Natural killer cell treated with Interleukin-12 subunit alpha and Interleukin-12 subunit beta and Interleukin-15 and Interleukin-18, amount 100 ng/mL, for 72 hours (primary cell): ENCODE data around the gene SCLT1. TPM values are rescaled to one million over a fixed set of nuclear protein-coding genes. Genes with fewer than 3 reads are reported as not detected.

Source experiments
- ATAC-seq, 2 donors: fragments of 150-1000 bp; cut with Tn5 transposase in 1 of 2; sonication (Bioruptor Pico), chemical (Tn5 transposase) in 1 of 2; 2 replicates each; pipeline ENCODE4 v1.10.0; 2021
- DNase-seq: peaks from one replicate; pipeline ENCODE4 v3.0.0; 2022; ENCODE audit warnings: low spot score
- H3K27ac Mint-ChIP-seq, 2 donors: 1 replicate in 1 of 2; 2 replicates in 1 of 2; pipeline ENCODE4 v1.8.0; 2022; ENCODE audit warnings: mixed read lengths in 2 of 2, mild to moderate bottlenecking in 1 of 2, moderate library complexity in 1 of 2
- H3K27me3 Mint-ChIP-seq, 2 donors: 1 replicate in 1 of 2; 2 replicates in 1 of 2; pipeline ENCODE4 v1.8.0; 2022; ENCODE audit warnings: mixed read lengths in 2 of 2
- H3K36me3 Mint-ChIP-seq: one replicate; pipeline ENCODE4 v1.8.0; 2022; ENCODE audit warnings: mixed read lengths
- H3K4me1 Mint-ChIP-seq, 2 donors: 1 replicate in 1 of 2; 2 replicates in 1 of 2; pipeline ENCODE4 v1.8.0; 2022; ENCODE audit warnings: low read depth in 2 of 2, mixed read lengths in 2 of 2, mild to moderate bottlenecking in 1 of 2
- H3K4me3 Mint-ChIP-seq: one replicate; pipeline ENCODE4 v1.8.0; 2022; ENCODE audit warnings: mixed read lengths
- H3K9me3 Mint-ChIP-seq: 2 replicates; pipeline ENCODE4 v1.8.0; 2022; ENCODE audit warnings: mixed read lengths
- total RNA-seq, 2 donors: library from RNA; stranded (reverse); gene quantifications; one replicate each; pipeline ENCODE4 v1.2.3, GENCODE V29; 2022

Gene SCLT1
- total RNA-seq, 2 donors from 2014 or later = 29.6 to 38.0 TPM

DNA sequence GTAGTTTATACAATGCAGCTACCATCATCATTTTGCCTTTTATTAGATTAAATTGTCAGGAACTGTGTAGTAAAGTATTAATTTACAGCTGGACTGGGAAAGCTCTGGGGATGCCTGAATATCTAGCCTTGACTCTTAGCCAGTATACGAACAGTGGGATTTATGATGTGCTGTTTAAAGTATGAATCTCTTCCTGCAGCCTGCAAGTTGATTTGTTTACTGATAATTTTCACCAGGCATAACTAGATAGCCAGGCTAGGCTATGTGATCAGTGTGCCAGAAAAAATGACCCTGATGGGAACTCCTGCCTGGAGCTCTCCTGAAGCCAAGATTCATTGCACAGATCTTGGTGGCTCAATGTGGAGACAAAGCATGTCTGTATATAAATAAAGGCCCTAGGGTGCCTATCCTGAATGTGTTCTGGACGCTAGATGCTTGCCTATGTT lies 119.2 kb downstream of the SCLT1 start:
- no peaks in the 10 kb centered on the region for H3K9me3 Mint-ChIP-seq
- DNase-seq = no peak
- no peak overlapping the region for H3K27ac Mint-ChIP-seq
- H3K36me3 Mint-ChIP-seq = no peaks in the 10 kb centered on the region
- no peaks in the 10 kb centered on the region for H3K4me1 Mint-ChIP-seq
- ATAC-seq = no peak
- no peak overlapping the region for H3K4me3 Mint-ChIP-seq
- no peaks in the 10 kb centered on the region for H3K27me3 Mint-ChIP-seq

DNA sequence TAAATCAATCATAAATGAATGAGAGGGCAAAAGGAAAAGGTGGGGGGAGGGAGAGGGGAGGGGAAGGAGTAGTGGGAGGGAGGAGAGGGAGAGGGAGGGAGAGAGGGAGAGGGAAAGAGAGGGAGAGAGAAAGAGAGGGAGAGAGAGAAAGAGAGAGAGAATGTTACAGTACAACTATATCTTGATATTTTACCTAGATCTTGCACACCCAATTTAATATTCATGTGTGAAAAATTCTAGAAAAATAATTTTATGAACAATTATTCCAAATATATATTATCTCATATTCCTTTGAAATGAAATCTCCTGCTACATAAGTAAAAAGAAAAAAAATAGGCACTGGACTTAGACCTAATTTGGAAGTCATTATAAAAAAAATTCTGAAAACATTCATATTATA lies 120.0 kb downstream of the SCLT1 start:
- Mint-ChIP-seq H3K9me3 (no peaks in the 10 kb centered on the region), H3K4me1 (no peaks in the 10 kb centered on the region), H3K27ac (no peak overlapping the region), H3K36me3 (peaks cover 6% of the 10 kb centered on the region), H3K27me3 (no peaks in the 10 kb centered on the region), H3K4me3 (no peak overlapping the region)
- ATAC-seq (no peak), DNase-seq (no peak)

DNA sequence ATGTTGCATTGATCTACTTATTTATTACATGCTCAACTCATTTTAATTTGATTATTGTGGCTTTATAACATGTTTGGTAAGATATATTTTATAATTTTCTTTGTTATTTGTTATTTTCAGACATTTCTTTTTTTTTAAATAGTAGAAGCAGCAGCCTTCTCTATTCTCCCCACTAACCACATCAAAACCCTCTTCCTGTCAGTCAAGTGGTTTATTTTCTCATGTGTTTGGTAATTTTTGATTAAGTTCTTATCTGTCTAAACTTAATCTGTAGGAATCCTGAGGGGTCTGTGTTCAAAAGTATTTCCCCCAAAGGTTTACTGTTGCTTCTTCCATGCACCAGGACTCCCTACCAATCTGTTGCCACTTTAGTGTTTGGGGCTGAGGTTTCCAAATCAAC lies 131.9 kb downstream of the SCLT1 start:
- H3K36me3 Mint-ChIP-seq = peaks cover 10% of the 10 kb centered on the region
- H3K27ac Mint-ChIP-seq = no peak overlapping the region
- no peaks in the 10 kb centered on the region for H3K27me3 Mint-ChIP-seq
- DNase-seq = no peak
- H3K9me3 Mint-ChIP-seq = no peaks in the 10 kb centered on the region
- no peak overlapping the region for H3K4me3 Mint-ChIP-seq
- peaks cover 14 to 17% of the 10 kb centered on the region in 2 donors for H3K4me1 Mint-ChIP-seq
- no peak for ATAC-seq

DNA sequence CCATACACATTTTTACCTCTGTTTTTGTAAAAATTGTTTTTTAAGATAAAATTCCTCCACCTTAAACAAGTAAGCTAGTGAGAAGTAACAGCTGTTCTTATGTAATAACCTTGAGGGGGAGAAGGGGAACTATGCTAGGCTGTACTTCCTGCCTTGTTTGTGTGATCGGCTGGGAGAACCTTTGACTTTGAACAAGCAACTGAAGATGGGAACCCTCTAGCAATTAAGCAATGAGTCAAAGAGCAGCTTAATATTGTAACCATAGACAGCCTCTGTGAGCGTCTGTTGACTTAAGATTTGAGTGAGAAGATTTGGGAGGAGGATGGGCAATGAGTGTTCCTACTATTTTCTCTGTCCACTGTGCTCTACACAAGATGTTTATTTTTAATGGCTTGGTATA lies 135.1 kb downstream of the SCLT1 start:
- Mint-ChIP-seq H3K9me3 (no peaks in the 10 kb centered on the region), H3K27ac (no peak overlapping the region), H3K4me1 (peaks cover 14 to 17% of the 10 kb centered on the region in 2 donors), H3K27me3 (no peaks in the 10 kb centered on the region), H3K4me3 (no peak overlapping the region), H3K36me3 (peaks cover 10% of the 10 kb centered on the region)
- DNase-seq = no peak
- no peak for ATAC-seq

DNA sequence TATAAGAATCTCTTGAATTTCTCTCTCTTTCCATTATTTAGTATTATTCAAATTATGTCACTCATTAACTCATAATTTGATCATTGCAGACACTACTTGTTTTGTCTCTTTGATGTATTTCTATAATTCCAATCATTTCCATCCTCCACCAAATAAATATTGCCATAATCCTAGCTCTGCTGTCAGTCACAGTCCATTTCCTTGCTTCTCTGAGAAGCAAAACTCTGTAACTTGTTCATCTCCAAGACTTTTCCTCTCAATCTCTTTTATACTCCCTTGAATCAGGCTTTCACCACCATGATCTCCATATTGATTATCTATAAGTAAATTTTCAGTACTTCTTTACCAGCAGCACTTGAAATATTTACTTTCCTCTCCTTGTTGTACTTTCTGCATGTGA lies 135.9 kb downstream of the SCLT1 start:
- H3K27me3 Mint-ChIP-seq = no peaks in the 10 kb centered on the region
- DNase-seq (no peak), ATAC-seq (no peak)
- peaks cover 10% of the 10 kb centered on the region for H3K36me3 Mint-ChIP-seq
- H3K9me3 Mint-ChIP-seq = no peaks in the 10 kb centered on the region
- H3K4me3 Mint-ChIP-seq = no peak overlapping the region
- H3K27ac Mint-ChIP-seq = peak overlapping the region in 1 of 2 donors; percentile 4
- H3K4me1 Mint-ChIP-seq = peaks cover 10 to 14% of the 10 kb centered on the region in 2 donors

DNA sequence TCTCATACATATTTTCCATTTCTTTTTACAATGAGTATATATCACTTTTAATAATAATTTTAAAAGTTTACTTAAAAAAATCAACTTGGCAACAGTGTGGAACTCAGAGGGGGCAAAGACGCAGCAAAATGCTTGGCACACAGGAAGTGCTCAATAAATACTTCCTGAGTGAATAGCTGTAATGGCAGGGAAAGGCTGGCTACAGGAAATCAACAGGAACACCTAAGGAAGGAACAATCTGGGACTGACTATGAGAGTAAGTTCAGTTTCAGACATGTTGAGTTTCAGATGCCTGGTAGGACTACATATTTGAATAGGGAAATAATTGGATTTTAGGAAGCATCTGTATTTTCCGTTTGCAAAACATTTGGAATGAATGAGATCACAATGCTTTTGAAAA lies 137.6 kb downstream of the SCLT1 start:
- Mint-ChIP-seq H3K4me1 (peaks cover 5 to 7% of the 10 kb centered on the region in 2 donors), H3K9me3 (no peaks in the 10 kb centered on the region), H3K36me3 (peaks cover 10% of the 10 kb centered on the region), H3K27me3 (no peaks in the 10 kb centered on the region), H3K27ac (no peak overlapping the region), H3K4me3 (no peak overlapping the region)
- ATAC-seq = no peak
- DNase-seq = no peak

DNA sequence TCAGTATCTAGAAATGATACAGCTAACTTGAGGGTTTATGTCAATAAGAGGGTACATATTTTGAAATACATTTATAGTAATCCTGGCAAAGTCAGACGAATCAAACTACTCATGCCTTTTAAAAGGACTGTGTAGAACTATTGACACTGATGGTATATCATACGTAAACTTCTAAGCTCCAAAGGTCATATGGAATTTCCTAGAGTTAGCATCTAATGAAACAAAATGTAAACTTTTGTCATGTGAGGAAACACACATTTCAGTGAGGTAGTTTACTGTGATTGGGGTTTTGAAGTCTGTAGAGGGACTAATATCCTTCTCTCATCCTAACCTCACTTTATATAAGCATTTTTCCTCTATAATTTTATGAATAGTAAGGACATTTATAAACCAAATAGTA lies 138.4 kb downstream of the SCLT1 start:
- Mint-ChIP-seq H3K4me3 (no peak overlapping the region), H3K27me3 (no peaks in the 10 kb centered on the region), H3K4me1 (peaks cover 5 to 7% of the 10 kb centered on the region in 2 donors), H3K27ac (no peak overlapping the region), H3K9me3 (no peaks in the 10 kb centered on the region), H3K36me3 (peaks cover 10% of the 10 kb centered on the region)
- ATAC-seq (no peak), DNase-seq (no peak)

DNA sequence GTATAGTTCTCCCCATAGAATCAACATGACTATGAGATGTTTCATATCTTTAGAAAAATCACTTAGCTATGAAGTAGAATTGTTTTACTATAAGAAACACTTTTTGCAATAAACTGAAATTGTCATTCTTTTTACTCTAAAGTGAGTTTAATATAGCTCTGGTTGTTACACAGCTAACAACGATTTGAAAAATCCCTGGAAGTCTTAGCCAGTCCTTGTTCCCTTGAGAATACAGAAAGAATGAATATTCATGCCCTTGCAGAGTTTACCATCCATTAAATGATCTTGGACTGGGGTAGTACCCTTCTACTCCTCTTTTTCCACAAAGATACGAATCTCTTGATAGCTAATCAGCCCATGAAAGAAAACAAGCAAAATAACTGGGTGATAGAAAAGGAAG lies 142.0 kb downstream of the SCLT1 start:
- H3K36me3 Mint-ChIP-seq = peaks cover 6% of the 10 kb centered on the region
- H3K4me3 Mint-ChIP-seq = no peak overlapping the region
- H3K4me1 Mint-ChIP-seq = no peaks in the 10 kb centered on the region
- H3K27me3 Mint-ChIP-seq = no peaks in the 10 kb centered on the region
- DNase-seq = no peak
- ATAC-seq = no peak
- no peaks in the 10 kb centered on the region for H3K9me3 Mint-ChIP-seq
- no peak overlapping the region for H3K27ac Mint-ChIP-seq

DNA sequence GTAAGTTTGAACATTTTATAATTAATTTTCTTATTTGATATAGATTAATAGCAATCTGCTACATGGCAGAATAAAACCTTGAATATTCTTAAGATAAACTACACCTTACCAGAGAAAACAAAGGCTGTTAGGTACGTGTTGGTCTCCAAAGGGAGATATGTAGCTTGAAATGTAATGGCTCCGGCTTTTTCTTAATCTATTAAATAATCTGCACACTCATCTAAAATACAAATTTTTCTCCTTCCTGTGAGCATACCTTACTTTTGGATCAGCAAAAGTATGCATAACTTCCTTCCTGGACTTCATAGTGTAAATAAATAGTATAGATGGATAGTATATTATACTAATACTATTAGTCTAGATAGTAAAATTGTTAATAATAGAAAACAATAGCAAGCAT lies 142.5 kb downstream of the SCLT1 start:
- ATAC-seq (no peak), DNase-seq (no peak)
- no peaks in the 10 kb centered on the region for H3K9me3 Mint-ChIP-seq
- H3K36me3 Mint-ChIP-seq = peaks cover 6% of the 10 kb centered on the region
- H3K27me3 Mint-ChIP-seq = no peaks in the 10 kb centered on the region
- no peaks in the 10 kb centered on the region for H3K4me1 Mint-ChIP-seq
- H3K4me3 Mint-ChIP-seq = no peak overlapping the region
- H3K27ac Mint-ChIP-seq = no peak overlapping the region

DNA sequence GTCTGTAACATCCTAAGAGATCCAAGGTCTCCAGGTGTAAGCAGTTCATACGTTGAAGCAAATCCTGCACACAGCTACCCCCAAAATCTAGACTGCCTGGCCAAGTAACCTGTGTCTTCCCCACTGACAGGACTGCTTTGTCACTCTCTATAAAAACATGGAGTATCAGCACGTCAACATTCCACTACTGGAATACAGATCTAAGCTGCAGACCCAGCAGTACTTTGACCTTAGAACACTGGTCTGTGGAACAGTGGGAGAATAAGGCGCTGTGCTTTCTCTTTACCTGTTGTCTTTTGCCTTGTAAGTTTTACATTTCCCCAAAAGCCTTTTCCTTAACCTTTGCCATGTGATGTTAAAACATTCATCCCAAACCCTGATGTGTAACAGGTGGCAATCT lies 146.4 kb downstream of the SCLT1 start:
- H3K27me3 Mint-ChIP-seq = no peaks in the 10 kb centered on the region
- no peak overlapping the region for H3K27ac Mint-ChIP-seq
- DNase-seq (no peak), ATAC-seq (no peak)
- no peaks in the 10 kb centered on the region for H3K9me3 Mint-ChIP-seq
- H3K4me3 Mint-ChIP-seq = no peak overlapping the region
- H3K36me3 Mint-ChIP-seq = peaks cover 31% of the 10 kb centered on the region
- H3K4me1 Mint-ChIP-seq = no peaks in the 10 kb centered on the region

DNA sequence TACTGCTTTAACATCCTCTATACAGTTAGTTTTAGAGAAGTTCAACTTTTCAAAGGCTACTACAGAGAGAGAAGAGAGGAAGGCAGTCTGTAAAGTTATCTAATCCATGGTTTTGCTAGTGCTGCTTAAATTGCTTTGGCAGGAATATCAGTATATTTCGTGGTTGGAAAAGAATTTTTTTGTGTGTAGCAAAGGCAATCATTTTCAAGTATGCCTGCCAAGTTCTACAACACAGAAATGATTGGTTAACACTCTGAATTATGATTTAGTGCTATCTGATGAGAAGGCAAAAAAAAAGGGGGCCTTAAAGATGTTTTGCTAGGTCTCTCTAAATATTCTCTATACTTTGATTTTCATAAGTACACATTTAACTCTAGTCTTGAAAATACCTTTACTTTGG lies 150.7 kb downstream of the SCLT1 start:
- no peaks in the 10 kb centered on the region for H3K27me3 Mint-ChIP-seq
- no peaks in the 10 kb centered on the region for H3K9me3 Mint-ChIP-seq
- DNase-seq (no peak), ATAC-seq (no peak)
- H3K27ac Mint-ChIP-seq = no peak overlapping the region
- H3K36me3 Mint-ChIP-seq = peaks cover 45% of the 10 kb centered on the region
- no peak overlapping the region for H3K4me3 Mint-ChIP-seq
- no peaks in the 10 kb centered on the region for H3K4me1 Mint-ChIP-seq

DNA sequence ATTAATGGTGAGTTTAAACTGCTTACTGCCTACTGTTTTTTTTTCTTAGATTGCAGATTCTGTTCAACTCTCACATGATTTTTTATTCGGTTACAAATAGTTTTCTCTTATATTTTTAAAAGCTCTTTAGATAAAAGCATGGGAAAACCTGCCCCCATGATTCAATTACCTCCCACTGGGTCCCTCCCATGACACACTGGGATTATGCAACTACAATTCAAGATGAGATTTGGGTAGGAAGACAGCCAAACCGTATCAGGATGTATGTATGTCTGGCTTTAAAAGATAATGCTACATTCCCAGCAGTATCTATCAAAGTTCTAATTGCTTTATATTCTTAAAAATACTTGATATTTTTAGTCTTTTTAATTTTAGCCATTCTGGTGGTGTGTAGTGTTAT lies 152.4 kb downstream of the SCLT1 start:
- Mint-ChIP-seq H3K27me3 (no peaks in the 10 kb centered on the region), H3K4me1 (no peaks in the 10 kb centered on the region), H3K27ac (no peak overlapping the region), H3K36me3 (peaks cover 47% of the 10 kb centered on the region), H3K4me3 (no peak overlapping the region), H3K9me3 (no peaks in the 10 kb centered on the region)
- DNase-seq (no peak), ATAC-seq (no peak)

DNA sequence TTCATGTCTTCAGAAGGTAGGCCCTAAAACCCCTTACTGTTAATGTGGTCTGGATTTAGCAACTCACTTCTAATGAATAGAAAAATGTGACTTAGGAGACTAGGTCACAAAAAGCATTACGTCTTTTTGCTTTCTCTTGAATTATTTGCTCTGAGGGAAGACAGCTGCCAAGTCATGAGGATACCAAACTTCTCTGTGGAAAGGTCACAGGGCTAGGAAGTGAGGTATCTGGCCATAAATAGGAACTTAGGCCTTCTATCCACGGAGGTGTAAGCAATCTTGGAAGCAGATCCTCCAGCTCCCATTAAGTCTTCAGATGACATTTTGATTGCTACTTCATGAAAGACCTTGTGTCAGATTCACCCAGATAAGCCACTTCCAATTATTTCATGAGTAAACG lies 163.3 kb downstream of the SCLT1 start:
- H3K4me1 Mint-ChIP-seq = peaks cover 0 to under 1% of the 10 kb centered on the region in 2 donors
- H3K9me3 Mint-ChIP-seq = no peaks in the 10 kb centered on the region
- no peak overlapping the region for H3K27ac Mint-ChIP-seq
- no peak overlapping the region for H3K4me3 Mint-ChIP-seq
- DNase-seq (no peak), ATAC-seq (no peak)
- peaks cover 22% of the 10 kb centered on the region for H3K36me3 Mint-ChIP-seq
- no peaks in the 10 kb centered on the region for H3K27me3 Mint-ChIP-seq

DNA sequence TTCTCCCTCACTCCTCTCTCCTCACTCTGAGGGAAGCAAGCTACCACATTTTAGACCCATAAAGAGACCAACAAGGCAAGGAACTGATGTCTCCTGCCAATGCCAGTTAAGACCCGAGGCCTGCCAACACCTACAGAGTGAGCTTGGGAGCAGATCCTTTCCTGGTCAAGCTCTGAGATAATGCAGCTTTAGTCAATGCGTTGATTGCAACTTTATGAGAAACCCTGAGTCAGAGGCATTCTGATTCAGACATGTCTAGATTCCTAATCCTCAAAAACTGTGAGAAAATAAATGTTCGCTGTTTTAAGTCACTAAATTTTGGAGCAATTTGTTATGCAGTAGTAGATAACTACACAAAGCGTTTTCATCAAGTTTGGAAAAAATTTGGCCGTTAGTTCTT lies 168.4 kb downstream of the SCLT1 start:
- ATAC-seq = no peak
- no peaks in the 10 kb centered on the region for H3K27me3 Mint-ChIP-seq
- peak overlapping the region; percentile 37 for H3K4me3 Mint-ChIP-seq
- peaks cover 6 to 12% of the 10 kb centered on the region in 2 donors for H3K4me1 Mint-ChIP-seq
- no peaks in the 10 kb centered on the region for H3K9me3 Mint-ChIP-seq
- H3K36me3 Mint-ChIP-seq = peaks cover 11% of the 10 kb centered on the region
- no peak for DNase-seq
- peak overlapping the region in 1 of 2 donors; percentile 73 for H3K27ac Mint-ChIP-seq

DNA sequence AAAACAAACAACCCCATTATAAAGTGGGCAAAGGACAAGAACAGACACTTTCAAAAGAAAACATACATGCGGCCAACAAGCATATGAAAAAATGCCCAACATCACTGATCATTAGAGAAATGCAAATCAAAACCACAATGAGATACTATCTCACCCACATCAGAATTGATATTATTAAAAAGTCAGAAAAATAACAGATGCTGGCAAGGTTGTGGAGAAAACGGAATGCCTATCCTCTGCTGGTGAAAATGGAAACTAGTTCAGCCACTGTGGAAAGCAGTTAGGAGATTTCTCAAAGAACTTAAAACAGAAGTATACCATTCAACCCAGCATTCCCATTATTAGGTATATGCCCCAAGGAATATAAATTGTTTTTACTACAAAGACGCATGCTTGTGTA lies 171.4 kb downstream of the SCLT1 start:
- DNase-seq (no peak), ATAC-seq (no peak)
- Mint-ChIP-seq H3K4me3 (no peak overlapping the region), H3K27me3 (no peaks in the 10 kb centered on the region), H3K4me1 (peaks cover 33 to 42% of the 10 kb centered on the region in 2 donors), H3K9me3 (no peaks in the 10 kb centered on the region), H3K36me3 (peaks cover 12% of the 10 kb centered on the region), H3K27ac (no peak overlapping the region)
